Measurements from ENCODE around the gene GBP1.
"Not testable (repeated sequence)": the region's sequence is repeated elsewhere in the genome, so short reads cannot be mapped to it uniquely, and the experiment has no call there.

The GBP1 gene

DNA sequence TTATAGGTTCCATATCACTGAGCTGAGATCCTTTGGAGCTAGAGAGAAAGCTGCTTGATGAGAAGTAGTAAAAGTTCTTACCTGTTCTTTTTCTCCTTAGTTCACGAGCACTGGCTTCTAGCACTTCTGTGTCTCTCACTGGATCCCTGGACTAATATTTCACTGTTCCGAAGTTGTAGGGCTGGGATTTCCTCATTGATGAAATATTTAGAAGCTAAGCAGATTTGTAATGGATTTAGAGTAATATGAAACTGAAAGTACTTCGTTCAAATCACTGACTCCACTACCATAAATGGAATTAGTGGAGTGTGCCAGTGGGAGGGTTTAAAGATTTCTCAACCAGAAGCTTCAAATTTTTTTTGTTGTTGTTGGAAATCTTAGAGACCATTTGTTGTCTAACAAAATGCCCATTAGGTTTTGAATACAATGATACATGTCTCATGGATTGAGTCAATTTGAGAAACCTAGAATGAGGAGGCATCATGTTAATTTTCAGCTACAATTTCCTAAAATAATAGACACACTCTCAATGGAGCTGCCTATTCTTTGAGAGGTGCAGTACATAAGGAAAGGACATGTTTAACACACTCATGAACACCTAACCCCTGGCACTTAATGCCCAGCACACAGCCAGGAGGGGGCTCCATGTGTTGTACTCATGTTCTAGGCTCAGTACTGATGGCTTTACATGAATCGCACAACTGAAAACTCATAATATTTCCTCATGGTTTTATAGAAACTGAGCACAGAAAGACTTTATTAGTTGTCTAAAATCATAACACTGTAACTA is at the start of gene GBP1:
TSS of gene GBP1 (minus strand) at position 130 of the 790 bp plus-strand sequence. CDS start 1,974 bp downstream, outside the sequence.
- DNase-seq (ENCODE audit: low read depth): no peak

DNA sequence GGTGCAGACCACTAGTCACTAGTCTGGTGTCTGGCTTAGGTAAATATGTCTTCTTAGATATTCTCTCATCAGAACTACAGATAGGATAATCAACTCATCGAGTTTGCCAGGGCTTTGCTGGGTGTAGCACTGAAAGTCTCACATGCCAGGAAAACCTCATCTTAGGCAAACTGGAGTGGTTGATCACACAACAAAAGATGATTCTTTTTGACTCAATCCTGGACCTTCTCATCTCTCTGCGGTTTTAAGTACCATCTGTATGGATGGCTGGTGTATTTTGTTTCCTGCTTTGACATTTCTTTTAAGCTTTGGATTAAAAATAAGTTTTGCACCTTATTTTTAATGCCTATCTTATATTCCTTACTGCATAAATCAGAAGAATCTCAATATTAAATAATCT is 49.7 kb upstream of the GBP1 start:
- no peak for DNase-seq (ENCODE audit: low read depth)

GRCh38 chr1:89112871-89113613 is 48.0 kb upstream of the GBP1 start:
- no peak for DNase-seq (ENCODE audit: low read depth)

DNA sequence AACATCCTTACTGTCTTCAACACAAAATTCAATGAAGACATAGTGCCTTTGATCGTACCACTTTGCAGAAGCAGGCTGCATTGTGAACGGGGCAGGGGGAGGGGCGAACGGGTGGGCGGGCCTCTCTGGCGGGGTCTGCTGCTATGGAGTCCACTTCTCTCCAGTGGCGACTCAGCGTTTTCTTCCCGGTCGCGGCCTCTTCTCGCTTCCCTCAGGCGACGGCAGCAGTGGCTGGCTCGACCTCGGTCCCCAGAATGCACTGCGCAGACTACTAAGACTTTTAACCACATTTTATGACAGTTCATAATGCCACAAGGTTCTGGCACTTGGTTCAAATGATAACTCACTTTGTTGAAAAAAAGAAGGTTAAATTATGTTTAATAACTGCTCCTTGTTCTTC is 39.7 kb upstream of the GBP1 start:
- no peak for DNase-seq (ENCODE audit: low read depth)

- DNase-seq (ENCODE audit: low read depth): no peak
These were observed 39.1 kb upstream of the GBP1 start for GRCh38 chr1:89104147-89104546.

- no peak for DNase-seq (ENCODE audit: low read depth)
These were observed 37.0 kb upstream of the GBP1 start for GRCh38 chr1:89102021-89102420.

DNA sequence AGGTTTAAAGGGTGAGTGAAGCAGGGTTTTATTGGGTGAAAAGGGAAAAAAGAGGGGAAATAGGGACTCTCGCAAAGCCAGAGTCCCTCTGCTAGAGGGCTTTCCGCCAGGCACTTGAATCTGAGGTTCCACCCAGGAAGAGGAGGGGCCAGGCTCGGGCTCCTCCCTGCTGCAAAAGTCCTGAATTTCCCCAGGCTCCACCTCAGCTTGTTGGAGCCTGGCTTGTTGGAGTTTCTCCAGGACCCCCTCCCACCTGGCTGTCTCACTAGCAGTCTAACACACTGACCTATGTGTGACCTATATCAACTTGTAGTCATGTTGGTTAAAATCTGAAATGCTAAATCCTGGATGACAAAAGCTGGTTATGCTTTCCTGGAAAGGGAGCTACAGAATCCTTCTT is 35.4 kb upstream of the GBP1 start:
- DNase-seq (ENCODE audit: low read depth): no peak

GRCh38 chr1:89098857-89099256 is 33.8 kb upstream of the GBP1 start:
- no peak for DNase-seq (ENCODE audit: low read depth)

DNA sequence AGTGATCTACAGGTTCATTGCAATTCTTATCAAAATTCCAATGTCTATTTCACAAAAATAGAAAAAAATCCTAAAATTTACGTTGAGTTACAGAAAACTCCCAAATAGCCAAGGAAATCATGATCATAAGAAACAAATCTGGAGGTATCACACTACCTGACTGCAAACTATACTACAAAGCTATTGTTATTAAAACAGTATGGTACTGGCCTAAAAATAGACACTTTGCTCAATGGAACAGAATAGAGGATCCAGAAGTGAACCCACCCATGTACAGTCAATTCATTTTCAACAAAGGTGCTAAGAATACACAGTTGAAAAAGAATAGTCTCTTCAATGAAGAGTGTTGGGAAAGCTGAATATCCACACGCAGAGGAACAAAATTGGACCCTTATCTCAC is 30.7 kb upstream of the GBP1 start:
- no peak for DNase-seq (ENCODE audit: low read depth)

DNA sequence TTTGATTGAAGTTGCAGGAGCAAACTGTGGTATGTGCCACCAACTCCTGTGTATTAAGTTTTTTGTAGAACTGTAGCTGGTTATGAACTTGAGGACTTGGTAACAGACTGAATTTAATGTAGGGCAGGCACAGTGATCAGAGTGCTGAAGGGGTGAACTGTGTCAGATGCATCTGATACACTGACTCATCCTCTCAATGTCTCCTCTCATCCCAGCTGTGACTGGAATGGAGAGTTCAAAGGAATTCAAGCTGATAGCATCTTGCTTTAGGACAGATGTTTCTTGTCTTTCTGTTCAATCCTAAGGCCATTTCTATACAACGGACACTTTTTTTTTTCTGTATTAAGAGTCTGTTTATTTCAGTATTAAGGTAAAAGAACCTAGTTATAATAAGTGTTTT is 25.0 kb upstream of the GBP1 start:
- DNase-seq (ENCODE audit: low read depth): no peak

GRCh38 chr1:89088572-89088971 is 23.6 kb upstream of the GBP1 start:
- DNase-seq (ENCODE audit: low read depth): no peak

DNA sequence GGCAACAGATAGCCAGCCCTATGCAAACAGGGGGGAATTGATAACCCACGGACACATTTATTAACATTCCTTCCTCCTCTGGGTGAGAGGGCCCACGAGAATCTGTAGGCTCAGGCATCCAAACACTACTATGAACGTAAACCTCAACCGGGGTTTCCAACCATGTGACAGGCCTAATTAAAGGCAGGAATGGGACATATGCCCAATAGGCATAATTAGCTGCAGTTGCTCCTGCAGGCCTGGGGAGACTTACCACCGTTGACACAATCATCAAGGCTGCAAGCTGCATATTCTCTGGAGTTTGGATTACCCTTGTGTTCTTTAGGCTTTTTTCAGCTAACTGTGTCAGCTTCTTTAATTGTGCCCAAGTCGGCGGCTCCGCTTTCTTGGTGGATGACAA is 22.2 kb upstream of the GBP1 start:
- no peak for DNase-seq (ENCODE audit: low read depth)

GRCh38 chr1:89085781-89086180 is 20.8 kb upstream of the GBP1 start:
- DNase-seq (ENCODE audit: low read depth): no peak

DNA sequence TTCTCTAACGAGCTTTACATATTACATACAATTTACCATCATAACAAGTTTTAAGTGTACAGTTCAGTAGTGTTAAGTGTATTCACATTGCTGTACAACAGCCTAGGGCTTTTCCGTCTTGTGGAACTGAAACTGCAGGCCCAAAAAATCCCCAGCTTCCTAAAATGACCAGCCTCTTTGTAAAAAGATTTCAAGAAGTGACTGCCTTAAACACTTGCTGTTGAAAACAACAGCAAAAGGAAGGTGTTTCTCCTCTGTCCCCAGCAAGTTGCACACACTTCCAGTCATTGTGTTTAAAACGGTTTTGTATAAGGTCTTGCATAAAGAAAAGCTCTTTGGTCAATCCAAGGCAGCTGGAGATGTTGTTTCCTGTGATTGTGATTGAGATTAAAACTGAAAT is 16.0 kb upstream of the GBP1 start:
- DNase-seq (ENCODE audit: low read depth): no peak

DNA sequence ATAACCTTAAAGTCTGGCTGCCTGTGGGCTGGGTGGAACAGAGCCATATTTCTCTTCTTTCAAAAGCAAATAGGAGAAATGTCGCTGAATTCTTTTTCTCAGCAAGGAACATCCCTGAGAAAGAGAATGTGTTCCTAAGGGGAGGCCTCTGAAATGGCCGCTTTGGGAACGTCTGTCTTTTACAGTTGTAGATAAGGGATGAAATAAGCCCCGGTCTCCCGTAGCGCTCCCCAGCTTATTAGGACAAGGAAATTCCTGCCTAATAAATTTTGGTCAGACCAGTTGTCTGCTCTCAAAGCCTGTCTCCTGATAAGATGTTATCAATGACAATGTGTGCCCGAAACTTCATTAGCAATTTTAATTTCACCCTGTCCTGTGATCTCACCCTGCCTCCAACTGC is 15.1 kb upstream of the GBP1 start:
- DNase-seq (ENCODE audit: low read depth): not testable (repeated sequence)

- not testable (repeated sequence) for DNase-seq (ENCODE audit: low read depth)
These were observed 7.6 kb upstream of the GBP1 start for GRCh38 chr1:89072466-89073065.

DNA sequence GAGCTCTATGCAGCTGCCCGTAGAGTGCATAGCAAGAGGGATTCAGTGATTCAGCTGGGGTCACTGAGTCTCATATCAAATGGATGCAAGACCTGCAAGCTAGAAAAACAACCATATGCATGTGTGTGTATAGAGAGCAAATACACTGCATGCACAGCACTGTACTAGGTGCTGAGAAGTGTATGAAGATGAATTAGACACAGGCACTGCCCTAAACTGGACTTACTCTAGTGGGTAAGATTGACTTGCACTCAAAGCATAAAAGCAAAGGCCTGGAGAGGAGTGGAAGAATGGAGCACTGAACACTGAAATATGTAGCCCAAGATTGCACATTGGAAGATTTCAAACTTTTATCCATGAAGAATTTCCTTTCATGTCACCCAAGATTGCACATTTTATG is 5.5 kb upstream of the GBP1 start:
- DNase-seq (ENCODE audit: low read depth): no peak

GRCh38 chr1:89069951-89070350 is 4.9 kb upstream of the GBP1 start:
- DNase-seq (ENCODE audit: low read depth): no peak

- no peak for DNase-seq (ENCODE audit: low read depth)
These were observed 3.3 kb upstream of the GBP1 start for GRCh38 chr1:89068291-89068690.

- no peak for DNase-seq (ENCODE audit: low read depth)
These were observed 376 bp downstream of the GBP1 start for GRCh38 chr1:89064632-89065031.

GRCh38 chr1:89063094-89063493 is 1.9 kb downstream of the GBP1 start:
- no peak for DNase-seq (ENCODE audit: low read depth)

DNA sequence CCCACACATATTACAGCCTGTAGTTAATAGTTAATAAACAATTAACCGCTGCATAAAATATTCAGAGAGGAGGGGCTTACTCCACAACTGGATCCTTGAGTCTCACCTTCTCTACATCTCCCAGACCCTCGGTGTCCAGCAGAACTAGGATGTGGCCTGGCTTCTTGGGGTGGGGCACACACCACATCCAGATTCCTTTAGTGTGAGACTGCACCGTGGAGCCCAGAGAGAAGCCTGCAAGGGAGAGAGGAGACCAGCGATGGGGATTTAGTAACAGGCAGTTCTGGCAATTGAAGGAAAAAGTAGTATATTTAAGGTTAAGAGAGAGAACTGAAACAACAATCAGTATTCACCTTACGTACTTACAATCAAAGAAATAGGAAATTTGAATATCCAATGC is 4.9 kb downstream of the GBP1 start:
- DNase-seq (ENCODE audit: low read depth): no peak

GRCh38 chr1:89051955-89052312 is 13.1 kb downstream of the GBP1 start:
- no peak for DNase-seq (ENCODE audit: low read depth)

Data from activated T-cell treated with anti-CD3 and anti-CD28 coated beads for 1 hour (primary cell).